Camera-type eye (tissue), 1 donor: ENCODE data around the gene TMC8. TPM values are rescaled to one million over a fixed set of nuclear protein-coding genes. Genes with fewer than 3 reads are reported as not detected.

Experiments
- total RNA-seq: library from RNA; depleted of rRNA; stranded (reverse); fragments of >200 nt; gene quantifications from one replicate; pipeline ENCODE4 v1.2.3, GENCODE V29; 2014

Gene TMC8, protein sequence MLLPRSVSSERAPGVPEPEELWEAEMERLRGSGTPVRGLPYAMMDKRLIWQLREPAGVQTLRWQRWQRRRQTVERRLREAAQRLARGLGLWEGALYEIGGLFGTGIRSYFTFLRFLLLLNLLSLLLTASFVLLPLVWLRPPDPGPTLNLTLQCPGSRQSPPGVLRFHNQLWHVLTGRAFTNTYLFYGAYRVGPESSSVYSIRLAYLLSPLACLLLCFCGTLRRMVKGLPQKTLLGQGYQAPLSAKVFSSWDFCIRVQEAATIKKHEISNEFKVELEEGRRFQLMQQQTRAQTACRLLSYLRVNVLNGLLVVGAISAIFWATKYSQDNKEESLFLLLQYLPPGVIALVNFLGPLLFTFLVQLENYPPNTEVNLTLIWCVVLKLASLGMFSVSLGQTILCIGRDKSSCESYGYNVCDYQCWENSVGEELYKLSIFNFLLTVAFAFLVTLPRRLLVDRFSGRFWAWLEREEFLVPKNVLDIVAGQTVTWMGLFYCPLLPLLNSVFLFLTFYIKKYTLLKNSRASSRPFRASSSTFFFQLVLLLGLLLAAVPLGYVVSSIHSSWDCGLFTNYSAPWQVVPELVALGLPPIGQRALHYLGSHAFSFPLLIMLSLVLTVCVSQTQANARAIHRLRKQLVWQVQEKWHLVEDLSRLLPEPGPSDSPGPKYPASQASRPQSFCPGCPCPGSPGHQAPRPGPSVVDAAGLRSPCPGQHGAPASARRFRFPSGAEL
- total RNA-seq = 4.8 TPM

DNA sequence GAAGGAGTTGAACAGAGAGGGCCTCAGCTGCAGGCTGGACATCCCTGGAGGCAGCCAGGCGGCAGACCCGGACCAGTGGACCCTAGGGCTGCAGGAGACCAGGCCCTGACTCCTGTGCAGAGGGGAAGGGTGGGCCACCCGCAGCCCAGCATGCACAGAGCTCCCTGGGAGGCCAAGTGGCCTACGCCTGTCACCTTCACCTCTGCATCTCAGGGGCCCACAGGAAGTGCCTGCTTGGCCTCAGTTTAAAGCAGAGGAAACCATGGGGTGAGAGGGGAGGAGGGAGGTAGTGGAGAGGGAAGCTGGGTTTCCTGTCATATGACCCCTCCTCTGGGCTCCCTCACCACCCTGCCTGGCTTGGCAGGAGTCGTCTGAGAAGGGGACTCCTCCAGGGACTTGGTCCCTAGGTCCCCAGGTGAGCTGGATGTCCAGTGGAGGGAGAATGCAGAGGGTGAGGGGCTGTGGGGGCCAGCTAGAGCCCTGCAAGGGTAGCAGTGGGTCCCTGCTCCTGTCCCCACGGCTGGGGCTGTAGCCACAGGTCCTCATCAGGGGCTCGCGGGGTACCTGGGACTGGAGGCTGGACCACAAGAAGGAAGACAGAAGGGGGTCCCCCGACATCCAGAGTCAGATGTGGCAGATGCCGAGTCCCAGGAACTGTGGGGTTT lies at the start of gene TMC8:
TMC8 (plus strand) TSS at position 335 of the 665 bp plus-strand sequence. CDS start 818 bp downstream, outside the sequence.

DNA sequence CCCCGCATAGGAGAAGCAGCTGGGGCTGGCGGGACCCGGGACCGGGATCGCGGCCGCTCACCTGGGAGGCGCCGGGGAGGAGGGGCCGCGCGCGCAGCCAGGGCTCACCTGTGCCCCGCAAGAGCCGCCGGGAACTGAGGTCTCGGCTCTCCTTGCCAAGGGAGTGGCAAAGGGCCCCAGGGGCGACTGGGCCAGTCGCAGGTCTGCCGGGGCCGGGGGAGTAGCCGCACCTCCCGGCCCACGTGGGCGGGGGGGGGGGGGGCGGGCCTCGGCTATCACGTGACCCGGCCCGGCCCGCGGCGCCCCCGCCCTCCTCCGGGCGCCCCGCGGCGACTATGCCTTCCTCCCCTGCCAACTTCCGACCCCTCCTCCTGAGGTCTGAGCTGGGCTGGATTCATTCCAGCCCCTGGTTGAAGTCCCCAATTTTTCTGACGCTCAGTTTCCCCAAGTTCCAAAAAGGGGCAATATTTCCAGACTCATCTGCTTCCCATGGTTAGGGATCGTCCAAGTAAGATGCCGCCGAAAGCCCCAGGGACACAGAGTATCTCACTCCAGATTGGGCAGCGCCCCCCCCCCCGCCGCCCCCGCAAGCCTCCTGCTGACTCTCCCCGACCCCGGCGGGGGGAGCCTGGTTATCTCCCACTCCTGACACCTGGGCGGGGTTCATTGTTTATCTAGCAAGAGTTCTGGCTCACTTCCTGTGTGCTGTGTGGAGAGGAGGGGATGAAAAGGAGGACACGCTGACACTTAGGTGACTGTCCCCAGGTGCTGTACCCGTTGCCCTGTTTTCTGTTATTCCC lies 1.8 kb upstream of the TMC8 start, which contains the start of gene TMC6:
TMC6 (minus strand) TSS at position 205 of the 800 bp plus-strand sequence. CDS start 1,923 bp downstream, outside the sequence.

DNA sequence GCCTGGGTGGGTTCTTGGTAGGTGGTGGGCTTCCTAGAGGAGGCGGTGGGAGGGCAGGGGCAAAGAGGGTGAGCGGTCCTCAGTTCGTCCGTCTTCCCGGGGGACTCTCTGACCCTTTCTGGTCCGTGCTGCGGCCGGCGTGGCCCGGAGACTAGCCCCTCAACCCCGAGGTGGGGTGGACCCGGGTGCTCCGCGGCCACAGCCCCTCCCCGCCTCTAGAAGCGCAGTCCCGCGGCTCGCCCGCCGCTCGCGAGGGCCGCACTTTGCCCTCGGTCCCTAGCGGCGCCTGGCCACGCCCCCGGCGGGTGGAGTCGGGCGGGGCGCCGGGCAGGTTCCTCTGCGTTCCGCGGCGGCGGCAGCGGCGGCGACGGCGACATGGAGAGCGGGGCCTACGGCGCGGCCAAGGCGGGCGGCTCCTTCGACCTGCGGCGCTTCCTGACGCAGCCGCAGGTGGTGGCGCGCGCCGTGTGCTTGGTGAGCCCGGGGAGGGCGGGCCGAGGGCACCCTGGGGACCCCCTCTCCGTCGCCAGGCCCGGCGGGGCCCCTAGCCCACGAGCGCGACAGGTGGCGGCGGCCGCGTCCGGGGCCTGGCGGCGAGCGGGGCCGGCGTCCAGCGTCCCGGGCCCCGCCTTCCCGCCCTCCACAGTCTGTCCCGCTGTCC lies 37.8 kb downstream of the TMC8 start, which contains the start of gene SYNGR2:
SYNGR2 (plus strand) TSS at position 340 of the 661 bp plus-strand sequence; CDS start at position 376, 36 bp downstream.

DNA sequence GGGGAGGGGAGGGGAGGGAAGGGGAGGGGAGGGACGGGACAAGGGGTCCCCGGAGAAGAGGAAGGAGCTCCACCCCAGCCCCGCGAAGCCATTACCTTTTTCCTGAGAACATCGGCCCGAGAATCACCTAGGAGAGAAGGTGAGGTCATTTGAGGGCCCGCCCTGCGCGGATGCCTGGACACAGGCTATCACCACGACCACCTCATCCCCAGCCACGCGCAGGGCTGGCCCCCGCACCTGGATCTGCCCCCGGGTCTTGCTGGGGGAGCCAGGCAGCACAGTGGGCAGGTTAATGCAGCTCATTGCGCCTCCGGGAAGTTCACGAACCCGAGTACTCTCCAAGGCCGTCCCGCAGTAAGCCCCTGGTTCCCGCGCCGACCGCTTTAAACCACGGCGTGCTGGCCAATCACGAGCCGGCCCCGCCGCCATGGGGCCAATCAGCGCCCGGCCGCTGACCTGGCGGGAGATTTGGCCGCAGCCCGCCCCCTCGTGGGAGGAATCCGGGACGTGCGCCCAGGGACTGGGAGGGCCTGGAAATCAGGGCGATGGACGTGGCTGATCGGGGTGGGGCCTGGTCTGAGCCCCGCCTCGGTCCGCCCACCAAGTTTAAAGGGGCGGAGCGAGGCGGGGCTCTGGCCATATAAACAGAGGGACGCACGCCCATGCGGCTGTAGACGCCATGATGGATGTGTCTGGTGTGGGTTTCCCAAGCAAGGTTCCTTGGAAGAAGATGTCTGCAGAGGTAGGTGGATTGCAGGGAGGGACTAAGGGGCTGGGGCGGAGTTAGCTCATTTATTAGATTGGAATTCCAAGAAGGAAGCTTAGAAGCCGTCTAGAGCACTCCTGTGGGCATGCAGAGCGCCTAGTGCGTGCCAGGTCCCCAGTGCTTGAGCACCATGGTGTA lies 56.4 kb downstream of the TMC8 start, which contains the start of the genes AFMID and TK1:
AFMID (plus strand) TSS at position 671 of the 904 bp plus-strand sequence; CDS start at position 680, 9 bp downstream.
TK1 (minus strand) TSS at position 361 of the 904 bp plus-strand sequence; CDS start at position 303, 58 bp downstream.

Other genes with a start within 250 kb of the TMC8 start
- 41.8 TPM for gene TNRC6C, start 172.1 kb upstream of the TMC8 start, total RNA-seq
- gene TMC6, start 2.0 kb upstream of the TMC8 start, total RNA-seq = 15.2 TPM
- 0.16 TPM for gene C17orf99, start 15.6 kb downstream of the TMC8 start, total RNA-seq
- gene SYNGR2, start 37.8 kb downstream of the TMC8 start, total RNA-seq = 28.3 TPM
- gene TK1, start 56.3 kb downstream of the TMC8 start, total RNA-seq = 13.9 TPM
- gene AFMID, start 56.6 kb downstream of the TMC8 start, total RNA-seq = 31.7 TPM
- gene BIRC5, start 83.5 kb downstream of the TMC8 start, total RNA-seq = 11.2 TPM
- gene TMEM235, start 100.9 kb downstream of the TMC8 start, total RNA-seq = 1.8 TPM
- gene SOCS3, start 229.3 kb downstream of the TMC8 start, total RNA-seq = 19.5 TPM
- 61.8 TPM for gene PGS1, start 247.9 kb downstream of the TMC8 start, total RNA-seq